PC-3 (cell line): ENCODE data around the gene MTIF3. TPM values are rescaled to one million over a fixed set of nuclear protein-coding genes. Genes with fewer than 3 reads are reported as not detected.

ENCODE experiments used
- ATAC-seq: fragments of 200-7000 bp; cut with Tn5 transposase; 2 replicates; pipeline ENCODE4 v1.9.1; 2020; ENCODE audit warnings: mild to moderate bottlenecking, moderate library complexity
- BruUV-seq: library from RNA; stranded (reverse); fragments of 400-500 nt; replicated peaks from 2 replicates; lab custom pipeline; 2021; lab: Mats Ljungman, UMichigan
- CTCF ChIA-PET: fragments of 300-600 bp; sonication (Branson Sonifier 250); formaldehyde crosslinking; loops from one replicate; lab custom pipeline; 2022; ENCODE audit warnings: antibody characterized with exemption; lab: Charles Lee
- POLR2A ChIA-PET: fragments of 300-600 bp; sonication (Branson Sonifier 250); formaldehyde crosslinking; loops from one replicate; lab custom pipeline; 2022; ENCODE audit warnings: antibody characterized with exemption; ENCODE audit not compliant: unreplicated experiment; lab: Charles Lee
- DNase-seq: peaks from one replicate; pipeline ENCODE4 v3.0.0-alpha.2; 2015
- H2AFZ ChIP-seq: fragments of 300-600 bp; sonication (generic); 2 replicates; pipeline ENCODE4 v1.6.0; 2016; ENCODE audit warnings: antibody characterized with exemption, low read length
- H3F3A ChIP-seq: fragments of 300-600 bp; sonication (generic); one replicate; pipeline ENCODE4 v1.6.0; 2017; ENCODE audit warnings: antibody characterized with exemption, low read length, control low read depth, mild to moderate bottlenecking; ENCODE audit not compliant: unreplicated experiment
- H3K27ac ChIP-seq: fragments of 300-600 bp; sonication (generic); 2 replicates; pipeline ENCODE4 v1.5.1; 2016; ENCODE audit warnings: mild to moderate bottlenecking, low read length
- H3K27me3 ChIP-seq: fragments of 300-600 bp; sonication (generic); 2 replicates; pipeline ENCODE4 v1.6.1; 2016; ENCODE audit warnings: low read length, mixed read lengths
- H3K36me3 ChIP-seq: fragments of 300-600 bp; sonication (generic); 2 replicates; pipeline ENCODE4 v1.6.1; 2016; ENCODE audit warnings: low read depth, mixed run types, low read length, mixed read lengths
- H3K4me1 ChIP-seq: fragments of 300-600 bp; sonication (generic); 2 replicates; pipeline ENCODE4 v1.5.1; 2016; ENCODE audit warnings: low read length; ENCODE audit not compliant: insufficient read depth
- H3K4me2 ChIP-seq: fragments of 300-600 bp; sonication (generic); 2 replicates; pipeline ENCODE4 v1.6.0; 2016; ENCODE audit warnings: low read length
- H3K4me3 ChIP-seq: fragments of 300-600 bp; sonication (generic); 2 replicates; pipeline ENCODE4 v1.5.1; 2016; ENCODE audit warnings: mild to moderate bottlenecking, low read length, mixed read lengths
- H3K79me2 ChIP-seq: fragments of 300-600 bp; sonication (generic); 2 replicates; pipeline ENCODE4 v1.6.1; 2017; ENCODE audit warnings: low read length, mixed read lengths
- H3K9ac ChIP-seq: fragments of 300-600 bp; sonication (generic); 2 replicates; pipeline ENCODE4 v1.6.0; 2016; ENCODE audit warnings: mild to moderate bottlenecking, low read length
- H3K9me2 ChIP-seq: fragments of 300-600 bp; sonication (generic); replicated peaks from 2 replicates; pipeline ENCODE4 v1.6.1; 2016; ENCODE audit warnings: mixed run types, low read length, mixed read lengths
- H3K9me3 ChIP-seq: fragments of 300-600 bp; sonication (generic); 2 replicates; pipeline ENCODE4 v1.6.1; 2016; ENCODE audit warnings: low read length, mixed read lengths
- H4K20me1 ChIP-seq: fragments of 300-600 bp; sonication (generic); 2 replicates; pipeline ENCODE4 v1.6.1; 2016; ENCODE audit warnings: low read length, mixed read lengths
- EZH2 ChIP-seq: fragments of 300-600 bp; sonication (generic); IDR thresholded peaks from one replicate; pipeline ENCODE4 v1.6.1; 2017; ENCODE audit warnings: antibody characterized with exemption, mild to moderate bottlenecking, low read length; ENCODE audit not compliant: unreplicated experiment
- EZH2phosphoT487 ChIP-seq: fragments of 300-600 bp; sonication (generic); IDR thresholded peaks from 2 replicates; pipeline ENCODE4 v1.6.1; 2018; ENCODE audit warnings: mild to moderate bottlenecking, antibody characterized with exemption, low read length, borderline replicate concordance
- intact Hi-C: fragments of 100-400 bp; cut with micrococcal nuclease; formaldehyde crosslinking; loops from 2 replicates; pipeline ENCODE4 v1.9.0; 2023
- total RNA-seq: library from RNA; depleted of rRNA; stranded (reverse); fragments of >200 nt; gene quantifications from 2 replicates; pipeline ENCODE4 v1.2.3, GENCODE V29; 2014
- TF ChIP-seq, protein P1 (sequence below): fragments of 300-600 bp; sonication (generic); conservative IDR thresholded peaks from 2 replicates; pipeline ENCODE4 v1.5.1; 2017; ENCODE audit warnings: antibody characterized with exemption, low read depth, mild to moderate bottlenecking, low read length

Gene MTIF3
- total RNA-seq, 1 experiment from 2014 or later = 43.9 TPM

DNA sequence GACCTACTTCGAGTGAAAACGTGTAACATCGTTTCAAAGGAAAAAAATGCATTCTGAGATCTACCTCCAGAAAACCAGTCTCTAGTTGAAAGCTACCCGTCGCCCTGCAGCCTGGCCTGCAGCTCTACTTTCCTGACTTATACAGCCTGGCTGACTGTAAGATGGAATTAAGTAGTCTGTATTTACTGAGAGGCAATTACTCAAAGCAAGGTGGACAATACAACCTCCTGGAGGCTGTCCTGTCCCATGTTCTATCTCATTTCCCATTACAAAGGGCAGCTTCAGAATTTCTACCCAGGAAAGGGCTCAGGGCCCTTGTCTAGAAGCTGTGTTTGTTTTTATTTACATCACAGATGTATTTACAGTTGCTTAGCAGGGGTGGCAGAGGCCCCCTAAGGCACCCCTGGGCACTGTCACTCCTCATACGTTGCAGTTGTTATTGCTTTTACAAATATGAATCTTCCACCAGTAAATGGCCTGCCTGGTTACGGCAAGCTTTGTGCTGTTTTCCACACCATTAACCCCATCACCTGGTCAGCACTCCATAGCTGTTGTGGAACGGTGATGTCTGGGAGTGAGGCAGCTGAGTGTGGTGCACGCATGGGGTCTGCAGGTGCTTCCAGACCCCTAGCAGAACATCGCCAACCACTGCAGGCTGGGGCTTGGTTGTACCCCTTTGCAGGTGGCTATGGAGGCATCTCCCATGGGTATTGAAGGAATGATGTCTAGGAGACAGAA lies 46.3 kb upstream of the MTIF3 start:
- Histone ChIP-seq H3K4me3 (no peak overlapping the region), H3K9me2 (no peaks in the 10 kb centered on the region), H3K4me1 (no peaks in the 10 kb centered on the region), H3F3A (no peaks in the 10 kb centered on the region), H2AFZ (no peak overlapping the region), H3K9ac (no peak overlapping the region), H3K9me3 (no peaks in the 10 kb centered on the region), H4K20me1 (no peaks in the 10 kb centered on the region), H3K4me2 (no peak overlapping the region), H3K79me2 (no peaks in the 10 kb centered on the region), H3K27me3 (no peaks in the 10 kb centered on the region), H3K36me3 (no peaks in the 10 kb centered on the region), H3K27ac (no peak overlapping the region)
- ATAC-seq (no peak), DNase-seq (no peak)
- ChIA-PET POLR2A (no interaction called here), CTCF (no interaction called here)
- no TSS peak for BruUV-seq
- TF ChIP-seq, protein P1, sequence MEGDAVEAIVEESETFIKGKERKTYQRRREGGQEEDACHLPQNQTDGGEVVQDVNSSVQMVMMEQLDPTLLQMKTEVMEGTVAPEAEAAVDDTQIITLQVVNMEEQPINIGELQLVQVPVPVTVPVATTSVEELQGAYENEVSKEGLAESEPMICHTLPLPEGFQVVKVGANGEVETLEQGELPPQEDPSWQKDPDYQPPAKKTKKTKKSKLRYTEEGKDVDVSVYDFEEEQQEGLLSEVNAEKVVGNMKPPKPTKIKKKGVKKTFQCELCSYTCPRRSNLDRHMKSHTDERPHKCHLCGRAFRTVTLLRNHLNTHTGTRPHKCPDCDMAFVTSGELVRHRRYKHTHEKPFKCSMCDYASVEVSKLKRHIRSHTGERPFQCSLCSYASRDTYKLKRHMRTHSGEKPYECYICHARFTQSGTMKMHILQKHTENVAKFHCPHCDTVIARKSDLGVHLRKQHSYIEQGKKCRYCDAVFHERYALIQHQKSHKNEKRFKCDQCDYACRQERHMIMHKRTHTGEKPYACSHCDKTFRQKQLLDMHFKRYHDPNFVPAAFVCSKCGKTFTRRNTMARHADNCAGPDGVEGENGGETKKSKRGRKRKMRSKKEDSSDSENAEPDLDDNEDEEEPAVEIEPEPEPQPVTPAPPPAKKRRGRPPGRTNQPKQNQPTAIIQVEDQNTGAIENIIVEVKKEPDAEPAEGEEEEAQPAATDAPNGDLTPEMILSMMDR = no peak
- no peak for TF ChIP-seq EZH2
- TF ChIP-seq EZH2phosphoT487 = no peak
- intact Hi-C loops = no loop called here

DNA sequence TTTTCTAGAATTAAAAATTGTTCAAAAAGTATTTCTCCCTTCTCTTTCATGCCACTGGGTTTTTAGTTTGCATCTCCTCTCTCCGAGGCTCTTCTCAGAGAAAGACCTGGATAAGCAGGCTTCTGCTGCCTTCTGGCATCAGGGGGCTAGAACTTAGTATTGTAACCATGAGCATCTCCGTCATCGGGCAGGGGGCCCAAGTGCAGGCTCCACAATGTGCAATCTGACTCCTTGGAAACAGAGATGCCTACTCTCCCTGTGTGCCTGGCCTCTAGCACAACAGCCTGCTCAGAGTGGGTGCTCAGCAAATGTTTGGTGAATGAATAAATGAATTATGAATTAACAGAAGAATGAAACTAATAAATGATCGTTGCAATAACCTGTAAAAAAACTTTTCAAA lies 45.6 kb upstream of the MTIF3 start:
- intact Hi-C loops = no loop called here
- Histone ChIP-seq H3K9me2 (no peaks in the 10 kb centered on the region), H3K4me1 (no peaks in the 10 kb centered on the region), H3K27ac (no peak overlapping the region), H3K9ac (no peak overlapping the region), H3K79me2 (no peaks in the 10 kb centered on the region), H4K20me1 (no peaks in the 10 kb centered on the region), H3K9me3 (no peaks in the 10 kb centered on the region), H2AFZ (no peak overlapping the region), H3K27me3 (no peaks in the 10 kb centered on the region), H3K36me3 (no peaks in the 10 kb centered on the region), H3K4me3 (no peak overlapping the region), H3K4me2 (no peak overlapping the region), H3F3A (no peaks in the 10 kb centered on the region)
- ATAC-seq (no peak), DNase-seq (no peak)
- ChIA-PET CTCF (no interaction called here), POLR2A (no interaction called here)
- BruUV-seq = no TSS peak
- TF ChIP-seq EZH2phosphoT487 (no peak), EZH2 (no peak)
- TF ChIP-seq, protein P1 = no peak

DNA sequence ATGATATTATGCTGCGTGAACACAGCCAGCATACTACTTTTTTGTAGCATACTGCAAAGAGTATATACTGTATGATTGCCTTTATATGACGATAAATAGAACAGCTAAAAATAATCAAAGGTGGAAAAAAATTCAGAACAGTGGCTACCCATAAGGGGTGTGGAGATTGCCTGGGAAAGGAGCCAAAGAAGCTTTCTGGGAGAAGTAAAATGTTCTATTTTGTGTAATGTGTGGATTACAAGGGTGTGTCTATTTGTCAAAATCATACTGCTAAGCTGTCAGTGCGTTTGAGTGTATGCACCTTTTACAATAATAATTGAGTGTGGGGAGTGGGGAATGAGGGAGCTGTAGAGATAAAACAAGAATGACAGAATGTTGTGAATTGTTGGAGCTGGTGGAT lies 45.2 kb upstream of the MTIF3 start:
- H3K9ac ChIP-seq = no peak overlapping the region
- H3F3A ChIP-seq = no peaks in the 10 kb centered on the region
- DNase-seq = no peak
- peak; percentile 42; the same call in 1 of the 2 replicates for ATAC-seq
- no peaks in the 10 kb centered on the region for H4K20me1 ChIP-seq
- H3K9me3 ChIP-seq = no peaks in the 10 kb centered on the region
- H3K79me2 ChIP-seq = no peaks in the 10 kb centered on the region
- H3K9me2 ChIP-seq = no peaks in the 10 kb centered on the region
- H3K27ac ChIP-seq = no peak overlapping the region
- no peaks in the 10 kb centered on the region for H3K4me1 ChIP-seq
- CTCF ChIA-PET = no interaction called here
- H3K4me3 ChIP-seq = no peak overlapping the region
- intact Hi-C loops = no loop called here
- no TSS peak for BruUV-seq
- no peak overlapping the region for H3K4me2 ChIP-seq
- no peak overlapping the region for H2AFZ ChIP-seq
- no peaks in the 10 kb centered on the region for H3K36me3 ChIP-seq
- POLR2A ChIA-PET = no interaction called here
- TF ChIP-seq EZH2 (no peak), EZH2phosphoT487 (no peak)
- TF ChIP-seq, protein P1 = no peak
- H3K27me3 ChIP-seq = no peaks in the 10 kb centered on the region
